ENCODE measurements around the gene MKNK2. TPM values are rescaled to one million over a fixed set of nuclear protein-coding genes. Genes with fewer than 3 reads are reported as not detected.

MKNK2 gene
- total and polyA plus RNA-seq, 2 of the 13 experiments (the other 11 are each of a cell fraction or from before 2014, with no cell fraction given): 44.9 to 112 TPM

DNA sequence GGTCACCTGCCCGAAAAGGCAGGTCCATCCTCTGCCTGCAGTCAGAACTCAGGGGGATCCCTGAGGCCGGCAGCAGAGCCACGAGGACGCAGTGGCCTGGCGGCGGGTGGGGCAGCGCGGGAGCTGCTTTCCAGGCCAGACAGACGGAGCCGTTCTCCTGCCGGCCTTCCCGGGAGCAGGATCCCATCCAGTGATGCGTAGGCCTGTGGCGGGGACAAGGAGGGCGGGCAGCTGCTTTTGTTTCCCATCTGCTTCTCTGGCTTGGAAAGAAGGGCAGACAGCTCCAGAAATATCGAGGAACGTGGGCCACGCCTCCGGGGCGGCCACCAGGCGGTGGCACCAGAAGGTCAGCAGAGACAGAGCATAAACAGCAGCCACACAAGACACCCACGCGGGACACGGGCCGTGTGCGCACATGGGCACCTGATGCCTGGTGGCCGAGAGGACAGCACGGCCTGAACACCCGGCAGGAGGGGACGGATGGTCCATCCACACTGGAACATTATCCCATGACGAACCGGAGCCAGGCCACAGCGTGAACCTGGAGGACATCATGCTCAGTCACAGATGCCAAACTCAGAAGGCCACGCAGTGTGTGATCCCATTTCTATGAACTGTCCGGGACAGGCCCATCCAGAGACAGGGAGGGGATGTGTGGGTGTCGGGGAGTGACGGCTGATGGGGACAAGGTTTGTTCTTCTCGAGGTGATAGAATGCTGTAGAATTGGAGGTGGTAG, 13.9 kb upstream of the MKNK2 start (continued):
- TF ChIP-seq, protein P1, sequence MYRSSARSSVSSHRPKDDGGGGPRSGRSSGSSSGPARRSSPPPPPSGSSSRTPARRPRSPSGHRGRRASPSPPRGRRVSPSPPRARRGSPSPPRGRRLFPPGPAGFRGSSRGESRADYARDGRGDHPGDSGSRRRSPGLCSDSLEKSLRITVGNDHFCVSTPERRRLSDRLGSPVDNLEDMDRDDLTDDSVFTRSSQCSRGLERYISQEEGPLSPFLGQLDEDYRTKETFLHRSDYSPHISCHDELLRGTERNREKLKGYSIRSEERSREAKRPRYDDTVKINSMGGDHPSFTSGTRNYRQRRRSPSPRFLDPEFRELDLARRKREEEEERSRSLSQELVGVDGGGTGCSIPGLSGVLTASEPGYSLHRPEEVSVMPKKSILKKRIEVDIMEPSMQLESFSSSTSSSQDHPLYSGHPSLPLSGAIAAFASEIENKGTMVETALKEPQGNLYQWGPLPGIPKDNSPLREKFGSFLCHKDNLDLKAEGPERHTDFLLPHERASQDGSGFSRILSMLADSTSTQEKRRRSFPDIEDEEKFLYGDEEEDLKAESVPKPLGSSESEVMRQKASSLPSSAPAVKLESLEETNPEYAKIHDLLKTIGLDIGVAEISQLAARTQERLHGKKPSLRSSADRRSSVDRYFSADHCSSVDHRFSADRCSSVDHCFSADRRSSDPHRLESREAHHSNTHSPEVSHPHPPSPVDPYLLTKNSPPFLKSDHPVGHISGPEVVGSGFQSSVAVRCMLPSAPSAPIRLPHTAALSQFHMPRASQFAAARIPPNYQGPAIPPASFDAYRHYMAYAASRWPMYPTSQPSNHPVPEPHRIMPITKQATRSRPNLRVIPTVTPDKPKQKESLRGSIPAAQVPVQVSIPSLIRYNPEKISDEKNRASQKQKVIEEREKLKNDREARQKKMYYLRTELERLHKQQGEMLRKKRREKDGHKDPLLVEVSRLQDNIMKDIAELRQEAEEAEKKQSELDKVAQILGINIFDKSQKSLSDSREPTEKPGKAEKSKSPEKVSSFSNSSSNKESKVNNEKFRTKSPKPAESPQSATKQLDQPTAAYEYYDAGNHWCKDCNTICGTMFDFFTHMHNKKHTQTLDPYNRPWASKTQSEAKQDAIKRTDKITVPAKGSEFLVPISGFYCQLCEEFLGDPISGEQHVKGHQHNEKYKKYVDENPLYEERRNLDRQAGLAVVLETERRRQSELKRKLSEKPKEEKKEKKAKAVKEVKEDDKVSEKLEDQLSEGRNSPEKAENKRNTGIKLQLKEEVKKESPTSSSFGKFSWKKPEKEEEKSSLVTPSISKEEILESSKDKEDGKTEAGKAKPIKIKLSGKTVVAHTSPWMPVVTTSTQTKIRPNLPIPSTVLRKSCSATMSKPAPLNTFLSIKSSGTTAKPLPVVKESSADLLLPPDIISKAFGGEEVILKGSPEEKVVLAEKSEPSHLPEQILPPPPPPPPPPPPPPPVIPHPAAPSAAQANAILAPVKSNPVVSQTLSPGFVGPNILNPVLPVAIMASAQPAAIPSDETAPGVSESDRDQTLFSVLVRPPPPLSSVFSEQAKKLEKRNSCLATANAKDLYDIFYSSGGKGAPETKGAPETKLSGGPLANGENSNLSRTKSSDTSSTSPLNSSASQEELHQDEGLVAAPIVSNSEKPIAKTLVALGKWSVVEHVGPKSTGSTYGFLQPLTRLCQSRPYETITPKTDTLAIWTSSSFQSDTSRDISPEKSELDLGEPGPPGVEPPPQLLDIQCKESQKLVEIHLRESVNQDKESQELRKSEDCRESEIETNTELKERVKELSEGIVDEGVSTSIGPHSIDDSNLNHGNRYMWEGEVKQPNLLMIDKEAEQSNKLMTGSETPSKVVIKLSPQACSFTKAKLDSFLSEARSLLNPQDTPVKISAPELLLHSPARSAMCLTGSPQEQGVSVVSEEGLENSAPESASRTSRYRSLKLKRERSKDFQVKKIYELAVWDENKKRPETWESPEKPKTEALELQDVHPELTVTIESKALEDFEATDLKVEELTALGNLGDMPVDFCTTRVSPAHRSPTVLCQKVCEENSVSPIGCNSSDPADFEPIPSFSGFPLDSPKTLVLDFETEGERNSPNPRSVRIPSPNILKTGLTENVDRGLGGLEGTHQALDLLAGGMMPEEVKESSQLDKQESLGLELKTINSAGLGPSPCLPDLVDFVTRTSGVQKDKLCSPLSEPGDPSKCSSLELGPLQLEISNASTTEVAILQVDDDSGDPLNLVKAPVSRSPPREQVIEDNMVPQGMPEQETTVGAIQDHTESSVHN (CRISPR knock-in tag; IDR thresholded peaks at IDR 0.05): no peak
- TF ChIP-seq NR2F1 (CRISPR knock-in tag; IDR thresholded peaks at IDR 0.05) (no peak), SSRP1 (CRISPR knock-in tag; IDR thresholded peaks at IDR 0.05) (no peak), ZNF563 (CRISPR knock-in tag; IDR thresholded peaks at IDR 0.05) (no peak), ZBTB1 (CRISPR knock-in tag; IDR thresholded peaks at IDR 0.05; ENCODE audit: borderline replicate concordance) (no peak), ATF6 (CRISPR knock-in tag; conservative IDR thresholded peaks at IDR 0.05) (no peak), NR2C2 (CRISPR knock-in tag; IDR thresholded peaks at IDR 0.05; ENCODE audit: borderline replicate concordance) (no peak), NR1H2 (CRISPR knock-in tag; IDR thresholded peaks at IDR 0.05; ENCODE audit: borderline replicate concordance, low read depth) (no peak), ZSCAN12 (CRISPR knock-in tag; IDR thresholded peaks at IDR 0.05) (no peak), KMT2B (CRISPR knock-in tag; IDR thresholded peaks at IDR 0.05) (no peak), ZNF878 (CRISPR knock-in tag; IDR thresholded peaks at IDR 0.05) (no peak), JUNB (CRISPR knock-in tag; IDR thresholded peaks at IDR 0.05; ENCODE audit: borderline replicate concordance) (no peak), HOXA7 (CRISPR knock-in tag; IDR thresholded peaks at IDR 0.05) (no peak), NFKBIZ (CRISPR knock-in tag; IDR thresholded peaks at IDR 0.05) (no peak), REL (CRISPR knock-in tag; conservative IDR thresholded peaks at IDR 0.05) (no peak)
- TF ChIP-seq, protein P2, sequence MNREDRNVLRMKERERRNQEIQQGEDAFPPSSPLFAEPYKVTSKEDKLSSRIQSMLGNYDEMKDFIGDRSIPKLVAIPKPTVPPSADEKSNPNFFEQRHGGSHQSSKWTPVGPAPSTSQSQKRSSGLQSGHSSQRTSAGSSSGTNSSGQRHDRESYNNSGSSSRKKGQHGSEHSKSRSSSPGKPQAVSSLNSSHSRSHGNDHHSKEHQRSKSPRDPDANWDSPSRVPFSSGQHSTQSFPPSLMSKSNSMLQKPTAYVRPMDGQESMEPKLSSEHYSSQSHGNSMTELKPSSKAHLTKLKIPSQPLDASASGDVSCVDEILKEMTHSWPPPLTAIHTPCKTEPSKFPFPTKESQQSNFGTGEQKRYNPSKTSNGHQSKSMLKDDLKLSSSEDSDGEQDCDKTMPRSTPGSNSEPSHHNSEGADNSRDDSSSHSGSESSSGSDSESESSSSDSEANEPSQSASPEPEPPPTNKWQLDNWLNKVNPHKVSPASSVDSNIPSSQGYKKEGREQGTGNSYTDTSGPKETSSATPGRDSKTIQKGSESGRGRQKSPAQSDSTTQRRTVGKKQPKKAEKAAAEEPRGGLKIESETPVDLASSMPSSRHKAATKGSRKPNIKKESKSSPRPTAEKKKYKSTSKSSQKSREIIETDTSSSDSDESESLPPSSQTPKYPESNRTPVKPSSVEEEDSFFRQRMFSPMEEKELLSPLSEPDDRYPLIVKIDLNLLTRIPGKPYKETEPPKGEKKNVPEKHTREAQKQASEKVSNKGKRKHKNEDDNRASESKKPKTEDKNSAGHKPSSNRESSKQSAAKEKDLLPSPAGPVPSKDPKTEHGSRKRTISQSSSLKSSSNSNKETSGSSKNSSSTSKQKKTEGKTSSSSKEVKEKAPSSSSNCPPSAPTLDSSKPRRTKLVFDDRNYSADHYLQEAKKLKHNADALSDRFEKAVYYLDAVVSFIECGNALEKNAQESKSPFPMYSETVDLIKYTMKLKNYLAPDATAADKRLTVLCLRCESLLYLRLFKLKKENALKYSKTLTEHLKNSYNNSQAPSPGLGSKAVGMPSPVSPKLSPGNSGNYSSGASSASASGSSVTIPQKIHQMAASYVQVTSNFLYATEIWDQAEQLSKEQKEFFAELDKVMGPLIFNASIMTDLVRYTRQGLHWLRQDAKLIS (CRISPR knock-in tag; IDR thresholded peaks at IDR 0.05): no peak

Measured in HepG2 (cell line).